ENCODE data around the gene PHLDB1. TPM values are rescaled to one million over a fixed set of nuclear protein-coding genes. Genes with fewer than 3 reads are reported as not detected.
A peak's percentile ranks its signal among the peaks of the same experiment; 100 is the strongest.

Gene PHLDB1
- total RNA-seq, 2 donors from 2014 or later, result 45.9 to 54.9 TPM

DNA sequence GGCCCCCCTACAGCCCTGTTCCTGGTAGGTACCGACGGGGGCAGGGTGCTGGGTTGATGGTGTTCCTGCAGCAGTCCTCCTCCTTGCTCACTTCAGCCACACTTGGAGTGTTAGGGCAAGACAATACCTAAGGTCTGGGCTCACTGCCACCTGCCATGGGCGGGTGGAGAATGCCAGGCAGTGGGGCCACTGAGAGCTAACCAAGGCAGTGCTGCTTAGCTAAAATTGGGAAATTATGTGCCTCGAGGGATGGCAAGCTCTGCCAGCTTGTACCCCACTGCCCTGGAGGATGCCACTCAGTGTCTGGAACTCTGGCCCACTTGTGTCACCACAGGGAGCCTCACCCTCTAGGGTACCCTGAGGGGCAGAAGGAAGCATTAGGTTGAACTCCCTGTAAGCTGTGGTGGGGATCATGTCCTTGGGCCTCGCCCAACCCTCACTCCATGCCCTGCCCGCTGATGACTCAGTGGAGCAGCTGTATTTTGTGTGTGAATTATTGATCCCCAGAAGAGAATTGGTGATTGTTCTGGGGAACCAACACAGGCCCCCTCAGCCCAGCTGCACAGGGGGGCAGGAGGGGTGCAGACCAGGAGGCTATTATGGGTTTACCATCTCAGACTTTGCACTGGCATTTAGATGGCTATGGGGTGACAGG, 17.7 kb downstream of the PHLDB1 start:
- TF ChIP-seq, protein P1, sequence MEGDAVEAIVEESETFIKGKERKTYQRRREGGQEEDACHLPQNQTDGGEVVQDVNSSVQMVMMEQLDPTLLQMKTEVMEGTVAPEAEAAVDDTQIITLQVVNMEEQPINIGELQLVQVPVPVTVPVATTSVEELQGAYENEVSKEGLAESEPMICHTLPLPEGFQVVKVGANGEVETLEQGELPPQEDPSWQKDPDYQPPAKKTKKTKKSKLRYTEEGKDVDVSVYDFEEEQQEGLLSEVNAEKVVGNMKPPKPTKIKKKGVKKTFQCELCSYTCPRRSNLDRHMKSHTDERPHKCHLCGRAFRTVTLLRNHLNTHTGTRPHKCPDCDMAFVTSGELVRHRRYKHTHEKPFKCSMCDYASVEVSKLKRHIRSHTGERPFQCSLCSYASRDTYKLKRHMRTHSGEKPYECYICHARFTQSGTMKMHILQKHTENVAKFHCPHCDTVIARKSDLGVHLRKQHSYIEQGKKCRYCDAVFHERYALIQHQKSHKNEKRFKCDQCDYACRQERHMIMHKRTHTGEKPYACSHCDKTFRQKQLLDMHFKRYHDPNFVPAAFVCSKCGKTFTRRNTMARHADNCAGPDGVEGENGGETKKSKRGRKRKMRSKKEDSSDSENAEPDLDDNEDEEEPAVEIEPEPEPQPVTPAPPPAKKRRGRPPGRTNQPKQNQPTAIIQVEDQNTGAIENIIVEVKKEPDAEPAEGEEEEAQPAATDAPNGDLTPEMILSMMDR (conservative IDR thresholded peaks at IDR 0.05), result no peak
- no peak overlapping the region for H3K9ac ChIP-seq (ENCODE audit: extremely low read depth, low read length, poor library complexity, severe bottlenecking)
- H3K9me3 Mint-ChIP-seq, result no peaks in the 10 kb centered on the region
- H3K4me1 ChIP-seq (ENCODE audit: control insufficient read depth, insufficient read depth, low read length), result no peaks in the 10 kb centered on the region
- peaks cover 22% of the 10 kb centered on the region for H3K36me3 Mint-ChIP-seq (ENCODE audit: low read depth)
- H3K4me3 Mint-ChIP-seq, result no peak overlapping the region
- no peaks in the 10 kb centered on the region for H3K9me3 ChIP-seq (ENCODE audit: control insufficient read depth, low read length)
- H3K27ac ChIP-seq (ENCODE audit: low read depth, low read length), result no peak overlapping the region
- H3K27me3 ChIP-seq (ENCODE audit: control insufficient read depth, insufficient read depth, low read length, poor library complexity, severe bottlenecking), result no peaks in the 10 kb centered on the region
- DNase-seq, result no peak
- H3K4me1 Mint-ChIP-seq, result peaks cover 22% of the 10 kb centered on the region
- H3K36me3 ChIP-seq (ENCODE audit: control insufficient read depth, insufficient read depth, low read length), result peaks cover 31% of the 10 kb centered on the region
- 90 to 93% methylated on average over 4 to 6 of the region's 6 CpGs for WGBS, 2 experiments (ENCODE audit: insufficient coverage in 1 of 2, insufficient read length in 1 of 2)
- H3K27ac Mint-ChIP-seq, result no peak overlapping the region
- H3K27me3 Mint-ChIP-seq (ENCODE audit: insufficient read depth), result no peaks in the 10 kb centered on the region
- no peak overlapping the region for H3K4me3 ChIP-seq (ENCODE audit: low read length)

DNA sequence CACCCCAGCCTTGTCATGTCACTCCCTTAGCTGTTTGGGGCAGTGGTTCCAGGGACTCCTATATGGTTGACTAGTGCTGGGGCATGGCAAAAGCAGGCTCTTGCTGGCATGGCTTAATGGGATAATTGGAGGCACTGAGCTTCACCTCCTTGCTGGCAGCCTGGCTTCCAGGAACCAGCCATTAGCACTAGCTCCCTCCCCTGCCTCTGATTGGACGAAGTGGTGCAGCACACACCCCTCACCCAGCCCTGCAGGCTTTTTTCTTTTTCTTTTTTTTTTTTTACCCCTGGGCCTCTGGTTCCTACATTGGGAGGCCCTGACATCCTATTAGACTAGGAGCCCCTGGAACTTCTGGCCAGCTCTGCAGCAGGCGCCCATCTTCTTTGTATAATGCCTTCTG, 18.6 kb downstream of the PHLDB1 start:
- Histone ChIP-seq H3K9me3 (ENCODE audit: control insufficient read depth, low read length) (no peaks in the 10 kb centered on the region), H3K27ac (ENCODE audit: low read depth, low read length) (no peak overlapping the region), H3K27me3 (ENCODE audit: control insufficient read depth, insufficient read depth, low read length, poor library complexity, severe bottlenecking) (no peaks in the 10 kb centered on the region), H3K9ac (ENCODE audit: extremely low read depth, low read length, poor library complexity, severe bottlenecking) (no peak overlapping the region), H3K4me1 (ENCODE audit: control insufficient read depth, insufficient read depth, low read length) (no peaks in the 10 kb centered on the region), H3K36me3 (ENCODE audit: control insufficient read depth, insufficient read depth, low read length) (peaks cover 31% of the 10 kb centered on the region), H3K4me3 (ENCODE audit: low read length) (no peak overlapping the region)
- H3K36me3 Mint-ChIP-seq (ENCODE audit: low read depth), result peaks cover 22% of the 10 kb centered on the region
- H3K4me1 Mint-ChIP-seq, result peaks cover 16% of the 10 kb centered on the region
- H3K4me3 Mint-ChIP-seq, result no peak overlapping the region
- no peaks in the 10 kb centered on the region for H3K9me3 Mint-ChIP-seq
- 86% methylated on average over 2 of the region's 2 CpGs; no CpG with 5 or more reads in 1 of the 2 experiments for WGBS, 2 experiments (ENCODE audit: insufficient coverage in 1 of 2, insufficient read length in 1 of 2)
- peak; percentile 84 for DNase-seq
- TF ChIP-seq, protein P1 (conservative IDR thresholded peaks at IDR 0.05), result no peak
- H3K27me3 Mint-ChIP-seq (ENCODE audit: insufficient read depth), result no peaks in the 10 kb centered on the region
- H3K27ac Mint-ChIP-seq, result no peak overlapping the region

DNA sequence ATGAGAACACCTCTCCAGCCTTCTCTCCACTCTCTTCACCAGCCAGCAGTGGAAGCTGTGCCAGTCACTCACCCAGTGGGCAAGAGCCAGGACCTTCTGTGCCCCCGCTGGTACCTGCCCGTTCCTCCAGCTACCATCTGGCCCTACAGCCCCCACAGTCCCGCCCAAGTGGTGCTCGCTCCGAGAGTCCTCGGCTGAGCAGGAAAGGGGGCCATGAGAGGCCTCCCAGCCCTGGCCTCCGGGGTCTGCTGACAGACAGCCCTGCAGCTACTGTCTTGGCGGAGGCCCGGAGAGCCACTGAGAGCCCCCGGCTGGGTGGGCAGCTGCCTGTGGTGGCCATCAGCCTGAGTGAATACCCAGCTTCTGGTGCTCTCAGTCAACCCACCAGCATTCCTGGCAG, 20.2 kb downstream of the PHLDB1 start:
- Mint-ChIP-seq H3K9me3 (no peaks in the 10 kb centered on the region), H3K36me3 (ENCODE audit: low read depth) (peaks cover 22% of the 10 kb centered on the region), H3K27ac (no peak overlapping the region), H3K4me3 (no peak overlapping the region), H3K27me3 (ENCODE audit: insufficient read depth) (no peaks in the 10 kb centered on the region), H3K4me1 (peaks cover 7% of the 10 kb centered on the region)
- Histone ChIP-seq H3K4me3 (ENCODE audit: low read length) (no peak overlapping the region), H3K9ac (ENCODE audit: extremely low read depth, low read length, poor library complexity, severe bottlenecking) (no peak overlapping the region), H3K27ac (ENCODE audit: low read depth, low read length) (no peak overlapping the region), H3K36me3 (ENCODE audit: control insufficient read depth, insufficient read depth, low read length) (peaks cover 39% of the 10 kb centered on the region), H3K9me3 (ENCODE audit: control insufficient read depth, low read length) (no peaks in the 10 kb centered on the region), H3K4me1 (ENCODE audit: control insufficient read depth, insufficient read depth, low read length) (no peaks in the 10 kb centered on the region), H3K27me3 (ENCODE audit: control insufficient read depth, insufficient read depth, low read length, poor library complexity, severe bottlenecking) (no peaks in the 10 kb centered on the region)
- TF ChIP-seq, protein P1 (conservative IDR thresholded peaks at IDR 0.05), result no peak
- no peak for DNase-seq
- 97 to 100% methylated on average over 1 to 10 of the region's 10 CpGs for WGBS, 2 experiments (ENCODE audit: insufficient coverage in 1 of 2, insufficient read length in 1 of 2)
